HEK293 (cell line): ENCODE measurements around the gene COA3.

Experiments used
- BCL11A ChIP-seq: fragments of 450-650 bp; formaldehyde crosslinking; IDR thresholded peaks from 2 replicates; pipeline ENCODE4 v1.5.1; 2016; ENCODE audit warnings: low read depth, missing biosample characterization, missing genetic modification characterization
- CTCF ChIP-seq: fragments of 450-650 bp; formaldehyde crosslinking; IDR thresholded peaks from 2 replicates; pipeline ENCODE4 v1.5.1; 2016; ENCODE audit warnings: missing biosample characterization, missing genetic modification characterization
- FEZF1 ChIP-seq: fragments of 450-650 bp; formaldehyde crosslinking; IDR thresholded peaks from 2 replicates; pipeline ENCODE4 v1.5.1; 2016; ENCODE audit warnings: missing biosample characterization, missing genetic modification characterization
- GLI2 ChIP-seq: fragments of 450-650 bp; formaldehyde crosslinking; IDR thresholded peaks from 2 replicates; pipeline ENCODE4; 2017; ENCODE audit warnings: missing biosample characterization, missing genetic modification characterization, low read depth, borderline replicate concordance
- GLIS2 ChIP-seq: fragments of 450-650 bp; formaldehyde crosslinking; IDR thresholded peaks from 2 replicates; pipeline ENCODE4 v1.5.1; 2016; ENCODE audit warnings: missing biosample characterization, missing genetic modification characterization
- HOXA7 ChIP-seq: sonication (generic); formaldehyde crosslinking; IDR thresholded peaks from 2 replicates; pipeline ENCODE4 v1.8.1; 2022; ENCODE audit warnings: missing genetic modification reagents, borderline replicate concordance
- HOXD13 ChIP-seq: sonication (generic); formaldehyde crosslinking; IDR thresholded peaks from 2 replicates; pipeline ENCODE4 v1.8.0; 2022; ENCODE audit warnings: missing genetic modification reagents, borderline replicate concordance
- INSM2 ChIP-seq: fragments of 450-650 bp; formaldehyde crosslinking; IDR thresholded peaks from 2 replicates; pipeline ENCODE4 v1.5.1; 2016; ENCODE audit warnings: missing biosample characterization, missing genetic modification characterization
- KLF7 ChIP-seq: fragments of 450-650 bp; formaldehyde crosslinking; IDR thresholded peaks from 2 replicates; pipeline ENCODE4 v1.5.1; 2016; ENCODE audit warnings: missing biosample characterization, missing genetic modification characterization, borderline replicate concordance
- PRDM6 ChIP-seq: fragments of 450-650 bp; formaldehyde crosslinking; IDR thresholded peaks from 2 replicates; pipeline ENCODE4 v1.5.1; 2017; ENCODE audit warnings: missing biosample characterization, missing genetic modification characterization
- REPIN1 ChIP-seq: fragments of 450-650 bp; formaldehyde crosslinking; IDR thresholded peaks from 2 replicates; pipeline ENCODE4 v1.5.1; 2017; ENCODE audit warnings: missing biosample characterization, missing genetic modification characterization, low read depth
- SCRT1 ChIP-seq: fragments of 450-650 bp; formaldehyde crosslinking; IDR thresholded peaks from 2 replicates; pipeline ENCODE4 v1.5.1; 2016; ENCODE audit warnings: missing biosample characterization, missing genetic modification characterization, borderline replicate concordance
- SETDB1 ChIP-seq: IDR thresholded peaks from one replicate; pipeline ENCODE4 v1.6.1; 2017; ENCODE audit warnings: mild to moderate bottlenecking, low read length, moderate library complexity, mixed read lengths; ENCODE audit not compliant: insufficient read length
- ZBTB1 ChIP-seq: fragments of 450-650 bp; formaldehyde crosslinking; IDR thresholded peaks from 2 replicates; pipeline ENCODE4 v1.5.1; 2016; ENCODE audit warnings: missing biosample characterization, missing genetic modification characterization
- ZBTB6 ChIP-seq: fragments of 450-650 bp; formaldehyde crosslinking; IDR thresholded peaks from 2 replicates; pipeline ENCODE4 v1.5.1; 2017; ENCODE audit warnings: missing biosample characterization, missing genetic modification characterization
- ZNF10 ChIP-seq: fragments of 450-650 bp; formaldehyde crosslinking; IDR thresholded peaks from 2 replicates; pipeline ENCODE4 v1.5.1; 2017; ENCODE audit warnings: missing biosample characterization, missing genetic modification characterization
- ZNF2 ChIP-seq: fragments of 450-650 bp; formaldehyde crosslinking; IDR thresholded peaks from 2 replicates; pipeline ENCODE4 v1.5.1; 2016; ENCODE audit warnings: missing biosample characterization, missing genetic modification characterization
- ZNF223 ChIP-seq: fragments of 450-650 bp; formaldehyde crosslinking; IDR thresholded peaks from 2 replicates; pipeline ENCODE4 v1.5.1; 2016; ENCODE audit warnings: missing biosample characterization, missing genetic modification characterization
- ZNF24 ChIP-seq: fragments of 450-650 bp; formaldehyde crosslinking; IDR thresholded peaks from 2 replicates; pipeline ENCODE4 v1.5.1; 2016; ENCODE audit warnings: missing biosample characterization, missing genetic modification characterization
- ZNF37A ChIP-seq: fragments of 450-650 bp; IDR thresholded peaks from 2 replicates; pipeline ENCODE4 v1.5.1; 2018; ENCODE audit warnings: missing biosample characterization, missing genetic modification characterization
- ZNF48 ChIP-seq: fragments of 450-650 bp; formaldehyde crosslinking; IDR thresholded peaks from 2 replicates; pipeline ENCODE4 v1.5.1; 2016; ENCODE audit warnings: missing biosample characterization, missing genetic modification characterization
- ZNF518A ChIP-seq: fragments of 450-650 bp; formaldehyde crosslinking; conservative IDR thresholded peaks from 2 replicates; pipeline ENCODE4 v1.5.1; 2016; ENCODE audit warnings: low read depth, missing biosample characterization, missing genetic modification characterization
- ZNF521 ChIP-seq: fragments of 450-650 bp; formaldehyde crosslinking; IDR thresholded peaks from 2 replicates; pipeline ENCODE4 v1.5.1; 2017; ENCODE audit warnings: missing biosample characterization, mild to moderate bottlenecking, missing genetic modification characterization
- ZNF580 ChIP-seq: fragments of 450-650 bp; formaldehyde crosslinking; IDR thresholded peaks from 2 replicates; pipeline ENCODE4 v1.5.1; 2016; ENCODE audit warnings: missing biosample characterization, missing genetic modification characterization
- ZSCAN23 ChIP-seq: fragments of 450-650 bp; formaldehyde crosslinking; IDR thresholded peaks from 2 replicates; pipeline ENCODE4 v1.5.1; 2016; ENCODE audit warnings: missing biosample characterization, missing genetic modification characterization
- ZSCAN5A ChIP-seq: fragments of 450-650 bp; formaldehyde crosslinking; IDR thresholded peaks from 2 replicates; pipeline ENCODE4 v1.5.1; 2016; ENCODE audit warnings: missing biosample characterization, missing genetic modification characterization

Gene COA3

GRCh38 chr17:42798383-42799380, at the start of gene COA3, which contains the start of gene CNTD1 (continued):
- TF ChIP-seq INSM2 (tag by site-specific recombination) (no peak), ZNF223 (tag by site-specific recombination) (no peak), ZNF518A (tag by site-specific recombination) (peak; percentile 53; the same call in 1 of the 2 replicates), BCL11A (tag by site-specific recombination) (no peak), ZNF24 (tag by site-specific recombination) (peak; percentile 16; the same call in 1 of the 2 replicates), ZNF10 (no peak), GLI2 (tag by site-specific recombination) (no peak), ZNF37A (tag by site-specific recombination) (no peak), ZNF48 (tag by site-specific recombination) (no peak), SETDB1 (peak; percentile 89), ZNF521 (tag by site-specific recombination) (no peak), SCRT1 (tag by site-specific recombination) (no peak), ZBTB1 (tag by site-specific recombination) (no peak), HOXA7 (CRISPR knock-in tag) (no peak), REPIN1 (tag by site-specific recombination) (no peak), CTCF (tag by site-specific recombination) (peak; percentile 42; the same call in 1 of the 2 replicates), GLIS2 (peak; percentile 73), PRDM6 (tag by site-specific recombination) (no peak), ZNF2 (tag by site-specific recombination) (peak; percentile 85), ZBTB6 (tag by site-specific recombination) (no peak), KLF7 (tag by site-specific recombination) (0 out of 2 replicates have a peak, but pooled peaks have one; percentile 44), HOXD13 (no peak), ZSCAN23 (no peak), FEZF1 (tag by site-specific recombination) (no peak), ZSCAN5A (no peak), ZNF580 (tag by site-specific recombination) (peak; percentile 76)
